GM23248 (cell line): ENCODE data around the gene NBEAL1.

Experiments used
- EZH2 ChIP-seq: fragments of 200-600 bp; sonication (generic); IDR thresholded peaks from 2 replicates; pipeline ENCODE4 v1.6.1; 2018; ENCODE audit warnings: antibody characterized with exemption, mild to moderate bottlenecking; ENCODE audit not compliant: insufficient read depth, poor library complexity, severe bottlenecking
- EZH2phosphoT487 ChIP-seq: fragments of 200-600 bp; sonication (generic); IDR thresholded peaks from 2 replicates; pipeline ENCODE4 v1.6.1; 2018; ENCODE audit warnings: antibody characterized with exemption, moderate library complexity, mild to moderate bottlenecking, low read depth; ENCODE audit not compliant: insufficient read depth

- TF ChIP-seq EZH2phosphoT487 (no peak), EZH2 (no peak)
Observed at GRCh38 chr2:203071148-203071547, 56.5 kb downstream of the NBEAL1 start.
